Pancreas (tissue), 10 donors: ENCODE results near the gene MTX2. TPM values are rescaled to one million over a fixed set of nuclear protein-coding genes. Genes with fewer than 3 reads are reported as not detected.

Experiments
- ATAC-seq, 4 donors: fragments of 200-7000 bp; cut with Tn5 transposase; one replicate each; pipeline versions ENCODE4 v1.8.0 to v1.9.1; 2020; ENCODE audit warnings: mild to moderate bottlenecking in 4 of 4, moderate library complexity in 4 of 4
- DNase-seq, 6 donors: peaks; one replicate each; pipeline ENCODE4 v3.0.0-alpha.2; 2020
- FAIRE-seq: peaks from 2 replicates; lab custom pipeline; 2012; peaks lifted over from hg19 to GRCh38; lab: Jason Lieb, UNC
- H3K27ac ChIP-seq, 4 donors: fragments of 200-600 bp; sonication (generic); 1 replicate in 3 of 4; 2 replicates in 1 of 4; pipeline versions ENCODE4 v1.5.0 to v1.8.0; 2020
- H3K27me3 ChIP-seq, 4 donors: fragments of 200-600 bp; one replicate each; pipeline ENCODE4 v1.8.0; 2021
- H3K36me3 ChIP-seq, 3 donors: fragments of 200-600 bp; sonication (generic) in 1 of 3; one replicate each; pipeline versions ENCODE4 v1.5.0 to v1.8.0; 2020 to 2021
- H3K4me1 ChIP-seq, 3 donors: fragments of 200-600 bp; one replicate each; pipeline ENCODE4 v1.8.0; 2021
- H3K4me3 ChIP-seq, 4 donors: fragments of 200-600 bp; sonication (generic) in 2 of 4; one replicate each; pipeline versions ENCODE4 v1.5.0 to v1.8.0; 2020 to 2021
- H3K9me3 ChIP-seq, 4 donors: fragments of 200-600 bp; one replicate each; pipeline ENCODE4 v1.8.0; 2021
- WGBS, 2 donors: extraction: QIAGEN DNeasy Blood & Tissue Kit; methylation state at CpG; one replicate each; pipeline ENCODE4 v1.1.7; 2013; 5-methylcytosine and 5-hydroxymethylcytosine counted together
- intact Hi-C, 3 donors: fragments of 100-400 bp; cut with DNase I; formaldehyde crosslinking; loops; one replicate each; pipeline versions ENCODE4 v1.11.1 to v1.14.2; 2022
- polyA plus RNA-seq, 2 donors: library from polyadenylated mRNA; stranded (reverse); fragments of 200-250 nt; gene quantifications; one replicate each; pipeline ENCODE4 v1.2.3, GENCODE V29; 2013
- total RNA-seq, 6 donors: library from RNA; stranded (reverse); fragmentation: NEBNext Ultra II Directional in 4 of 6; extraction: Animal tissue kit (Norgen Biotek cat#: 25700) in 4 of 6; gene quantifications; one replicate each; pipeline versions ENCODE4 v1.2.1 to v1.2.4, GENCODE V29; 2021 to 2023
- TF ChIP-seq, protein P1 (sequence below), 4 donors: fragments of 200-600 bp; sonication (generic) in 3 of 4; IDR thresholded peaks; one replicate each; pipeline versions ENCODE4 v1.5.0 to v1.8.0; 2021; ENCODE audit warnings: antibody characterized with exemption in 4 of 4
- donor health status: healthy with polysubstance abuse.
- donor health status: DM: no; HTN: no; CAD: no; lungs with moderate emphysema.
- donor health status: DM: no; HTN: no; CAD: no.
- donor health status: control.
- donor health status: control.
- donor health status: Bipolar disorder and iron deficiency.
- donor health status: DM: yes; HTN: yes; CAD: no.
- donor health status: DM: no; HTN: no; CAD: no.
- donor health status: DM: no; HTN: no; CAD: no.
- donor health status: DM: yes; HTN: yes; CAD: no.

MTX2 gene
- 10 to 100 TPM in 3 of 6 donors, 1 to 10 TPM in 3; 8.1 to 12.1 (median 9.8) TPM for total RNA-seq
- polyA plus RNA-seq = 10 to 100 TPM; 24.9 to 28.3 TPM

DNA sequence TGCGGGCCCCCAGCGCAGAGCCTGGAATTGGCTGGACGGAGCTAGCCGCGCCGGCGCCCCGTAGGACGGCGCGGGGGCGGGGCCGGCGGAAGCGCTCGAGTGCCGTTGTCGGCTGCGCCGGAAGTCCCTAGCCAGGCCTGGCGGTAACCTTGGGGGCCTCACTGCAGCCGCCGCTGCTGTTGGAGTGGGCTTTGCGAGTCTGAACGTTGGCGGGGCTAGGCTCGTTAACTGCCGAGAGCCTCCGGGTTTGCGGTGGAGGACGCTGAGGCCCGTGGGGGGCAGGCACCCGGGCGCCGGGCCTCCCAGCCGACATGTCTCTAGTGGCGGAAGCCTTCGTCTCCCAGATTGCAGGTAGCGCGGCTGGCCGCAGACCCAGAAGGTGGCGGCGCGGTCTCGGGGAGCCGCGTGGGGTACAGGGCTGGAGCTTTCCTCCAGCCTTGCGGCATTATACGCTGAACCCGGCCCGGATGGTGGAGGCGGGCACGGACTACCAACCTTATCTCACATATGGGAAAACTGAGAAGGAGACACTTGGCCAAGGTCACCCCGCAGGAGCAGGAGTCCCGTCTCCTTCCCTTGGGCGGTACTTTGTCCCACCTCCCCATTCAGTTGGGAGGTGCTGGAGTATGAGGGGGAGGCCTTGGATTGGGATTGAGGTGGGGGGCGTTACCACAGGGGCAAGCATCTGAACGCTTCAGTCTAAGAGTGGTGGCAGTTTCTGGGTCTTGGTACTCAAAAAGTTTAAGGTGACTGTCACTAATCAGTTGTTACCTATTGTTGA, at the start of gene MTX2:
Gene MTX2 (plus strand): TSS at position 124 of the 781 bp plus-strand sequence. CDS start 188 bp downstream, at position 312.
- intact Hi-C loops = no loop called here
- peak; percentile 64 to 90 (median 76) for DNase-seq
- 0 to 1% methylated on average over 56 to 58 of the region's 58 CpGs for WGBS, 2 donors
- Histone ChIP-seq H3K27me3 (no peaks in the 10 kb centered on the region), H3K4me1 (peaks cover 7 to 20% (median 9%) of the 10 kb centered on the region in 3 donors), H3K27ac (peak within 1 kb of the TSS; percentile 86 to 91 (median 90)), H3K9me3 (no peaks in the 10 kb centered on the region), H3K36me3 (no peaks in the 10 kb centered on the region), H3K4me3 (peak within 1 kb of the TSS; percentile 79 to 98 (median 88))
- TF ChIP-seq, protein P1, sequence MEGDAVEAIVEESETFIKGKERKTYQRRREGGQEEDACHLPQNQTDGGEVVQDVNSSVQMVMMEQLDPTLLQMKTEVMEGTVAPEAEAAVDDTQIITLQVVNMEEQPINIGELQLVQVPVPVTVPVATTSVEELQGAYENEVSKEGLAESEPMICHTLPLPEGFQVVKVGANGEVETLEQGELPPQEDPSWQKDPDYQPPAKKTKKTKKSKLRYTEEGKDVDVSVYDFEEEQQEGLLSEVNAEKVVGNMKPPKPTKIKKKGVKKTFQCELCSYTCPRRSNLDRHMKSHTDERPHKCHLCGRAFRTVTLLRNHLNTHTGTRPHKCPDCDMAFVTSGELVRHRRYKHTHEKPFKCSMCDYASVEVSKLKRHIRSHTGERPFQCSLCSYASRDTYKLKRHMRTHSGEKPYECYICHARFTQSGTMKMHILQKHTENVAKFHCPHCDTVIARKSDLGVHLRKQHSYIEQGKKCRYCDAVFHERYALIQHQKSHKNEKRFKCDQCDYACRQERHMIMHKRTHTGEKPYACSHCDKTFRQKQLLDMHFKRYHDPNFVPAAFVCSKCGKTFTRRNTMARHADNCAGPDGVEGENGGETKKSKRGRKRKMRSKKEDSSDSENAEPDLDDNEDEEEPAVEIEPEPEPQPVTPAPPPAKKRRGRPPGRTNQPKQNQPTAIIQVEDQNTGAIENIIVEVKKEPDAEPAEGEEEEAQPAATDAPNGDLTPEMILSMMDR (IDR thresholded peaks at IDR 0.05) = peak in 1 of 4 donors; percentile 12
- ATAC-seq = peak; percentile 98 to 99 (median 99)
- no peak for FAIRE-seq

DNA sequence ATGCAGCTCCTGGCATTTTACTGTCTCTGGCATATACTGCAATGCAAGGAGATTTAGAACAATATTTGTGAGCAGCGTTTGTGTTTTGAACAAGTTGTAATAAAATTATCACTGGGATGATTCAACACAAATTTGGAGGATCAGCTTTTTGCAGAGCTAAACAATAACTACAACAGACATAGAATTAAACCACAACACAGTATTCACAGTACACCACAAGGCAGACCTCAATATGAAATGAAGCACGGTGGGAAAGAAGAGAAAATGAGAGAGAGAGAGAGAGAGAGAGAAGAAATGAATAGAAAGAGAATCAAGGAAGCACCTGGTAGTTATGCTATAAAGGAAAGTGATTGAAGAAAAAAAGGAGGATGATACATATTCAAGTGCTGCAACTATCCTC, 41.4 kb upstream of the MTX2 start:
- H3K27ac ChIP-seq = no peak overlapping the region
- no peaks in the 10 kb centered on the region for H3K27me3 ChIP-seq
- no peaks in the 10 kb centered on the region for H3K36me3 ChIP-seq
- intact Hi-C loops = no loop called here
- no peak for FAIRE-seq
- WGBS, 2 donors = 44 to 65% methylated on average over 2 of the region's 2 CpGs
- no peaks in the 10 kb centered on the region for H3K9me3 ChIP-seq
- H3K4me1 ChIP-seq = no peaks in the 10 kb centered on the region
- DNase-seq = no peak
- no peak overlapping the region for H3K4me3 ChIP-seq
- ATAC-seq = no peak
- TF ChIP-seq, protein P1 (IDR thresholded peaks at IDR 0.05) = no peak

DNA sequence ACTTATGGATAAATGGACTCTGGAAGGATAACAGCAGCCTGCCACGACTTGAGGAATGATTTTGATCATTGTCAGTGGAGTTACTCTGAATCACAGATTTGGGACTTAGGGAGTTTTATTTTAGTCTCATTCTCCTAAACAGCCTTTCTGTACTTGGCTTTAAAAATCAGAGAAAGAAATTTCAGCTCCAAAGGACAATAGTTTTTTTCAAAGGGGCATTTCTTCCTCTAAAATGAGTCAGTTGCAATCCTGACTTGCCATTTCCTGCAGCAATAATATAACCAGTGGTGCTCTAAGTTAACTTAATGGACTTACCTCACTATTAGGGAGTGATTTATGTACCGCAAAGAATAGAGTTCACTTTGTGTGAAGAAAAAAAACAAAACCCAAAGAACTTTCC, 35.1 kb upstream of the MTX2 start:
- H3K4me1 ChIP-seq = no peaks in the 10 kb centered on the region
- DNase-seq = no peak
- 52 to 60% methylated on average over 2 of the region's 2 CpGs for WGBS, 2 donors
- no peak overlapping the region for H3K4me3 ChIP-seq
- no peaks in the 10 kb centered on the region for H3K9me3 ChIP-seq
- H3K27ac ChIP-seq = no peak overlapping the region
- no peak for ATAC-seq
- FAIRE-seq = no peak
- no peaks in the 10 kb centered on the region for H3K27me3 ChIP-seq
- H3K36me3 ChIP-seq = no peaks in the 10 kb centered on the region
- intact Hi-C loops = no loop called here
- TF ChIP-seq, protein P1 (IDR thresholded peaks at IDR 0.05) = no peak

DNA sequence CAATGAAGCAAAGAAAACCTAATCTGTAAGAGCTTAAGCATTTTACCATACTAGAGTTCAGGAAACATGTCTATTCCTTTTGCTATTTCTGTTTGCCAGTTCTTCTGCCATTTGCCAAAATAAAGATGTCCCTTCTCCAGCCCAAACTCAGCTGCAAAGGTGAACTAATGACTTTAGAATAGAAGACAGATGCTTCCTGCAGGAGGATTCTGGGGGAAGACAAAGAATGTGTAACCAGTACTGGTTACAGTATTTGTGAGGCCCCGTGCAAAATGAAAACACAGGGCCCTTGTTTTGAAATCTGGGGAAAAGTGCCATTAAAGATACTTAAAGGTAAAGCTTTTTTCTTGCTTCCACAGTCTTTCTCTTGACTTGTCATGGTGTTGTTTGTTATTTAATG, 34.3 kb upstream of the MTX2 start:
- Histone ChIP-seq H3K27ac (no peak overlapping the region), H3K4me3 (no peak overlapping the region), H3K9me3 (no peaks in the 10 kb centered on the region), H3K27me3 (no peaks in the 10 kb centered on the region), H3K36me3 (no peaks in the 10 kb centered on the region), H3K4me1 (no peaks in the 10 kb centered on the region)
- WGBS, 2 donors = 24 to 41% methylated on average over 1 of the region's 1 CpG
- intact Hi-C loops = no loop called here
- DNase-seq = no peak
- TF ChIP-seq, protein P1 (IDR thresholded peaks at IDR 0.05) = no peak
- no peak for FAIRE-seq
- ATAC-seq = no peak

DNA sequence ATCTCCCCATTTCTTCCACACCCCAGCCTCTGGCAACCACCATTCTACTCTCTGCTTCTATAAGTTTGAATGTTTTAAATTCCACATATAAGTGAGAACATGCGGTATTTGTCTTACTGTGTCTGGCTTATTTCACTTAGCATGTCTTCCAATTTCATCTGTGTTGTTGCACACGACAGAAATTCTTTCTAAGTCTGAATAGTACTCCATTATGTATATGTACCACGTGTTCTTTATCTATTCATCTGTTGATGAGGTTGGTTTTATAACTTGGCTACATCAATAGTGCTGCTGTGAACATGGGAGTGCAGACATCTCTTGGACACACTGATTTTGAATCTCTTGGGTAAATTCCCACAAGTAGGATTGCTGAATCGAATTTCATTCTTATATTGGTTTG, 31.8 kb upstream of the MTX2 start:
- ATAC-seq (no peak), FAIRE-seq (no peak), DNase-seq (no peak)
- no peaks in the 10 kb centered on the region for H3K36me3 ChIP-seq
- WGBS, 2 donors = 49 to 53% methylated on average over 4 of the region's 4 CpGs
- no peaks in the 10 kb centered on the region for H3K4me1 ChIP-seq
- no peak overlapping the region for H3K4me3 ChIP-seq
- no peaks in the 10 kb centered on the region for H3K27me3 ChIP-seq
- H3K27ac ChIP-seq = no peak overlapping the region
- intact Hi-C loops = no loop called here
- H3K9me3 ChIP-seq = no peaks in the 10 kb centered on the region
- TF ChIP-seq, protein P1 (IDR thresholded peaks at IDR 0.05) = no peak
